Right renal pelvis (tissue), 4 donors: ENCODE data around the gene ZDHHC8. TPM values are rescaled to one million over a fixed set of nuclear protein-coding genes. Genes with fewer than 3 reads are reported as not detected.

ENCODE experiments used
- DNase-seq, 4 donors: peaks; one replicate each; pipeline ENCODE4 v3.0.0-alpha.2; 2013; ENCODE audit warnings: low read depth in 4 of 4, low spot score in 3 of 4, missing footprints in 1 of 4
- polyA plus RNA-seq, 4 donors: library from polyadenylated mRNA; unstranded; fragments of 120-200 nt; gene quantifications; one replicate each; pipeline ENCODE4 v1.2.1, GENCODE V29; 2013; ENCODE audit not compliant: insufficient read length in 4 of 4

The ZDHHC8 gene
- polyA plus RNA-seq, 4 donors, result 34.7 to 55.9 (median 40.9) TPM

GRCh38 chr22:20094197-20094807 lies 37.3 kb upstream of the ZDHHC8 start:
- no peak for DNase-seq

DNA sequence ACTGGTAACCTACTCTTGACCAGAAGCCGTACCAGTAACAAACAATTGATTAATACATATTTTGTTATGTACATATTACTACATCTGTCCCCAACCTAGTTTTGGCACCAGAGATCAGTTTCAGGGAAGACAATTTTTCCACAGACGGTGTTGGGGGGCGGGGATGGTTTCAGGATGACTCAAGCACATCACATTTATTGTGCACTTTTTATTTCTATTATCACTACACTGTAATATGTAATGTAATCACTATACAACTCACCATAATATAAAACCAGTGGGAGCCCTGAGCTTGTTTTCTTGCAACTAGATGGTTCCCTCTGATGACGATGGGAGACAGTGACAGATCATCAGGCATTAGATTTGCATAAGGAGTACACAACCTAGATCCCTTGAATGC lies 36.1 kb upstream of the ZDHHC8 start:
- no peak for DNase-seq

GRCh38 chr22:20096574-20097420 lies 34.8 kb upstream of the ZDHHC8 start:
- no peak for DNase-seq

DNA sequence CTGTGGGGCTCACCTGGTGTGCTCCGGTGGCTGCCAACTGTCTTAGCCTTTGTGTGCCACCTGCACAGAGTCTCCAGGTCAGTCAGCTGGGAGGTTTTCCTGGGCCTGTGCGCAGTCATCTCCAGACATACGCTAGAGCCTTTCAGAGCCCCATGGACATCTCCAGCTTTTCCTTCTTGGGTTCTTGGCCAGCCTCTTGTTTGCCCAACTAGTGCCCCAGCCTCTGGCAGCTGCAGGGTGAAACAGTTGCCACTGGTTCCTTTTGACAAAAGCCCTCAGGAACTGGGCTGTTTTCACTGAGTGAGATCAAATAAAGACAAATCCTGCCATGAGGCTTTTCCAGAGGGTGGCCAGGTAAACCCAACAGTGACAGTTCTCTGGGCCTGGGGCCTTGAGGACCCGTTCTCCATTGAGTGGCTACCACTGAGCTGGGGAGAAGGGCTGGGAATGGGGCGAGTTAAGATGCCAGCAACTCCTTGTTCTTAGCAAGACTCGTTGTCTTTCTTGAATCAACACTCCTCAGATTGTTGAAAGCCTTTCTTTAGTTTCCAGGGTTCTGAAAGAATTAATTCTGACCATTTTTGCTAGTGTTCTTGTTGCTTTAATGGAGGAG lies 32.4 kb upstream of the ZDHHC8 start:
- no peak for DNase-seq

DNA sequence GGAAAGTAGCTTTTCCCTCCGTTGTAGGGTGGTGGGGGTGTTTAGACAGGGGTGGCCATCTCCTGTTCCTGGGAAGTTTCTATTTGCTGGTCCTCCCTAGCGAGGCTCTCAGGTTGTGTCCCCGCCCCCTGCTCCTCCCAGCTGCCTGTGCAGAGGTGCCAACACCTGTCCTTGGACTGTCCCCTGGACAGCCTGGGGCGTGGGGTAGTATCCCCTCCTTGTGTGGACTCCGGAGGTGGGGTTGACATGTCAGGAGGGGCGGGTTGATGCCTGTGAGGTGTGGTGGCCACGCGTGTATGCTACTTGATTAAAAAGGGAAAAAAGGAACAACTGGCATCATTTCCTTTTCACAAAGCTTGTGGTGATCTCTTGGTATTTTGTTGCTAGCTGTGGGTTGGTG lies 30.0 kb upstream of the ZDHHC8 start:
- no peak for DNase-seq

DNA sequence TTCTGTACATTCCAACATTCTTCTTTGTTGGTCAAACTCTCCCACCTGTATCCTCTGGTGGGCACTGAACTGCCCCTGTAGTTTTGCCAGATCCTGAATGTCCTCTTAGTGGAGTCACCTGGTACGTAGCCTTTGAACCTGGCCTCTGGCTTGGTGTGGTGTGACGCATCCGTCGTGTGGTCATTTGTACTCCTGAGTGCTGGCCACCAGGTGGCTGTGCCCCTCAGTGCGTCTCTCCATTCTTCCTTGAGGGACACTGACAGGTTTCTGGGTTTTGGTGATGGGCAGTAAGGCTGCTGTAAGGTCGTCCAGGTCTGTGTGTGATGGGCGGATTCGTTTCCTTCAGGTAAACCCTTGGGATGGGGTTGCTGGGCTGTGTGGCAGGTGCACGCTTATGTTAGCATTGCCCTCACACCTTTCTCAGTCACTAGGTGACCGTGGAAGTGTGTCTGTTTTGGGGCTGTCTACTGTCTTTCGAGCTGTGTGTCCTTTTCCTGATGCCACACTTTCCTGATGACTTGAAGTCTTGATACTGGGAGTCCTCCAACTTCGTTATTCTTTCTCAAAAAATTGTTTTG lies 29.3 kb upstream of the ZDHHC8 start:
- DNase-seq, result no peak

GRCh38 chr22:20105456-20106204 lies 26.0 kb upstream of the ZDHHC8 start:
- no peak for DNase-seq

DNA sequence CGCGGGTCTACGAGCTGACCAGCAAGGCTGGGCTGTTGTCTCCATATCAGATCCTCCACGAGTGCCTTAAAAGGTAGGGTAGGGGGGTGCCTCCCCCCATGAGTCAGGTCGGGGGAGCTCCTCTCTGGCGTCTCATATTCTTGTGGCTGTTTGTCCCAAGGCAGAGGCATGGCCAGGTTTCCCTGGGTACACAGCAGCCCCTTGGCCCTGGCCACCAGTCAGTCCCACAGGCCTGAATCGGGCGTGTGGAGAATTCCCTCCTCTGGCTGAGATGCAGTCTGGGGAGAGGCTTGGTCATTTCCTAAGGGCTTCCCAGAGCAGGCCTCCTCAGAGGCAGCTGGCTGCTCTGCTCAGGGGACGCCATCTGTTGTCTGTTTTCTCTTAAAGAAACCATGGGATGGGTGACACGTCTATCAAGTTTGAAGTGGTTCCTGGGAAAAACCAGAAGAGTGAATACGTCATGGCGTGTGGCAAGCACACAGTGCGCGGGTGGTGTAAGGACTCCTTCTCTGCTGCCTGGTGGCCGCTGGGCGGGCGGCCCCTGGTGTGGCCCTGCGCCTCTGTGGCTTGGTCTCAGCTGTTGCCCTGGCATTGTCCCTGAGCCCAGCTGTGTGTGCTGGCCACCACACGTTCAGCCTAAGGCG lies 25.3 kb upstream of the ZDHHC8 start:
- no peak for DNase-seq

- DNase-seq, result no peak
Measured at GRCh38 chr22:20106849-20107237, 24.8 kb upstream of the ZDHHC8 start.

- DNase-seq, result no peak
Measured at GRCh38 chr22:20107471-20107901, 24.1 kb upstream of the ZDHHC8 start.

- DNase-seq, result no peak
Measured at GRCh38 chr22:20107951-20108756, 23.4 kb upstream of the ZDHHC8 start.

- no peak for DNase-seq
Measured at GRCh38 chr22:20108757-20109230, 22.8 kb upstream of the ZDHHC8 start.

- no peak for DNase-seq
Measured at GRCh38 chr22:20109411-20110358, 21.9 kb upstream of the ZDHHC8 start.

GRCh38 chr22:20110359-20110985 lies 21.1 kb upstream of the ZDHHC8 start:
- no peak for DNase-seq

DNA sequence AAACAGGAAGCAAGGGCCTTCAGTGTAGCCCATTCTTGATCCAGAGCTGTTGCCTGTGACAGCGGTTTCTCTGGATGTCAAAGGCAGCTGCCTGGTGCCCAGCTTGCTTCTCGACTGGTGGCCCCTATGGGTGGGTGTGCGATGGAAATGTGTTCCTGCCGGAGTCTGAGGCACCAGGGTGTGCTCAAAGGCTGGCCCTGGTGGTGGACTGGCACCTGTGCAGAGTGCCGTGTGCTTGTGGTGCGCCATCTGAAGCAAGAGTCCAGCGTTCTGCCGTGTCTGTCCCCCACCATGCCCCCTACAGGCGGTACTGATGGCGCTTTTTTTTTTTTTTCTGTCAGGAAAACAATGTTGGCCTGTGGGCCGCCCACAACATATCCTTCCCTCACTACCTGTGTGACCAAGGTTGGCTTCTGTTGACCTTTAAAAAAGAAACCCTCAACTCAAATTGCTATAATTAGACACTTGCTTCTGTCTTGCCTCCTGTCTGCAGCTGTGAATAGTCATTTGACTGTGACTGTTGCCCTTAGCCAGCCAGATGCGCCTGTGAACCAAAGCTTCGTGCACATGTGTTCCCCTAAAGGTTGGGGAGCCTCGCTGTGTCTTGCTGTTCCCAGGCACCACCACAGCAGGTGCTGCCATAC lies 20.4 kb upstream of the ZDHHC8 start:
- DNase-seq, result no peak

DNA sequence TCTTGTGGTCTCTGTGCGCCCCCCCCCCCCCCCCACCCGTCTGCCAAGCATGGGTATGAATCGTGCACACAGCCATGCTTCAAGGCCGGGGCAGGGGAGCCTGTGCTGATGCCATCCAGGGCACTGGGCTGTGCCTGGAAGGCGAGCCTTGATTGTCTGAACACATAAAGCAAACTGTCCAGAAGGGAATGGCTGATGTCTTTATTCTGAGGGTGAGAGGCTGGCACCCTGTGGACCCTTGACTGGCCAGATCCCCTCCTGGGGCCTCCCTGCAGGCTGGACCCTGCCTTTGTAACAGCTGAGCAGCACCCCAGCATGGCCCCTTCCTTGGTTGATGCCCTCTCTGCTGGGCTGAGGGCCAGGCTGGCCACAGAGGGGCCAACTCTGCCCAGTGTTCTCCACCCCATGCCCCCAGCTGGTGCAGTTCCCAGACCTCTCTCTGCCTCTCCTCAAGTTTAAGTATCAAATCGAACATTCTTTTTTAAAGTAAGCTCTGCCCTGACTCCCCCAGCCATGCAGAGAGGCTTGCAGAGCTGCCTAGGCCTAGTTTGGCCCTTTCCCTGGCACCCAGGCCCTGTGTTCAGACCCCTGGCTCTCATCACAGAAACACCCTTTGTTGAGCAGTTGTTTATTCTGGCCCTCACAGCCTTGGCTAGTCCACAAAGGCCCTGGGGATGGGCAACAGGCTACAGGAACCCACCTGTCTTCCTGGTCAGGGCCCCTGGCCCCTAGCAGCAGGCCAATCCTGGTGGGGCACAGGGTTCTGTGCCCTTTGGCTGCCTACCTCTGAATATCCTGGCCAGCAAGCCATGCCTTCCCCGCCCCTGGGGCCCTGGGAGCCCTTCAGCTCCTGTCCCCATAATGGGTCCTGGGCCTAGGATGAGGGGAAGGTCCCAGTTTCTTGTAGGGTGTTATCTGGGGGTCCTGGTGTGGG lies 19.6 kb upstream of the ZDHHC8 start:
- no peak for DNase-seq
